ENCODE results near the gene OAF.
"Not testable (repeated sequence)": the region's sequence is repeated elsewhere in the genome, so short reads cannot be mapped to it uniquely, and the experiment has no call there.

Gene OAF

DNA sequence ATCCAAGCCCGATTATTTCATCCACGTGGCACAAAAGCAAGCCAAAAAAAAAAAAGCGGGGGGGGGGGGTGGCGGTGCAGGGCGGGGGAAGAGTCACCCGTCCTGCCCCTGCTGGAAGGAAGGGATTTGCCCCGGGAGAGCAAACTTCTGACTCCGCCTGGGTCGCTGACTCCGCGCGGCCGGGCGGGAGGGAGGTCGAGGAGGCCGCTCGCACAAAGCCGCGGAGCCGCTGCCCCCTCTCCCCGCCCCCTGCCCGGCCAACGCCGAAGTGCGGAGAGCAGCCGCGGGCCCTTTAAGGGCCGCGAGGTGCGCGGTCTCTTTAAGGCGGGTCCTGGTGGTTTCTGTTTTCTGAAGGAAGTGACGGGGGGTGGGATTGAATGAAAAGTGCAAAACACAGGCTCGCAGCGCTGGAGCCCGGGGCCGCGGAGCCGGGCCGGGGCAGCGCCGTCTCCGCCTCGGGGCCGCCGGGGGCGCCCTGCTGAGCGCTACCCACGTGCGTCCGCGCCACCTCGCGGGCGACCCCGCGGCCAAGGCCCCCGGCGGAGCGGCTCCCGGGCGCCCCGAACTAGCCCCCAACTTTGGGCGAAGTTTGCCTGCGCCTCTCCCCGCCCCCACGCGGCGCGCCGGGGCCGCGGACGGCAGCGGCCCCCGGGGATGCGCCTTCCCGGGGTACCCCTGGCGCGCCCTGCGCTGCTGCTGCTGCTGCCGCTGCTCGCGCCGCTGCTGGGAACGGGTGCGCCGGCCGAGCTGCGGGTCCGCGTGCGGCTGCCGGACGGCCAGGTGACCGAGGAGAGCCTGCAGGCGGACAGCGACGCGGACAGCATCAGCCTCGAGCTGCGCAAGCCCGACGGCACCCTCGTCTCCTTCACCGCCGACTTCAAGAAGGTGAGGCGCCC lies at the start of gene OAF:
Gene OAF, plus strand, starts transcription at position 407 of the 896 bp plus-strand sequence. Its CDS starts 248 bp downstream, at position 655.
- peak; percentile 93 for DNase-seq (ENCODE audit: low spot score)

DNA sequence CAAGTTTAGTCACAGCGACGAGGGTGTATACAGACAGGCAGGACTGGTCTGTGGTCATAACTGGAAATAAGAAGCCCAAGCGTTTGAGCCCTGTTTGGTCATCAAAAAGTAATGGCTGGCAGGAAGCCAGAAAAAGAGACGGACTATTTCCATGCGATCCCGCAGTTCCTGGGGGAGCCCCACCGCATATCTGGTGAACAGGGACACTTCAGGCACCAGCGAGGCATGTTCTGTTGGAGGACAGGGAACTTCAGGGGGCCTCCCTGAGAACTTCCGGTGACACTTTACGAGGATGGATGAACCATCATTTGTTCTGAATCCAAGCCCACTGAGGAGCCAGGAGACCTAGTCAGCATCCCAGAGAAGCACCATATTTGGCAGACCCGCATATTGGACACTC lies 43.2 kb upstream of the OAF start:
- DNase-seq (ENCODE audit: low spot score) = no peak

DNA sequence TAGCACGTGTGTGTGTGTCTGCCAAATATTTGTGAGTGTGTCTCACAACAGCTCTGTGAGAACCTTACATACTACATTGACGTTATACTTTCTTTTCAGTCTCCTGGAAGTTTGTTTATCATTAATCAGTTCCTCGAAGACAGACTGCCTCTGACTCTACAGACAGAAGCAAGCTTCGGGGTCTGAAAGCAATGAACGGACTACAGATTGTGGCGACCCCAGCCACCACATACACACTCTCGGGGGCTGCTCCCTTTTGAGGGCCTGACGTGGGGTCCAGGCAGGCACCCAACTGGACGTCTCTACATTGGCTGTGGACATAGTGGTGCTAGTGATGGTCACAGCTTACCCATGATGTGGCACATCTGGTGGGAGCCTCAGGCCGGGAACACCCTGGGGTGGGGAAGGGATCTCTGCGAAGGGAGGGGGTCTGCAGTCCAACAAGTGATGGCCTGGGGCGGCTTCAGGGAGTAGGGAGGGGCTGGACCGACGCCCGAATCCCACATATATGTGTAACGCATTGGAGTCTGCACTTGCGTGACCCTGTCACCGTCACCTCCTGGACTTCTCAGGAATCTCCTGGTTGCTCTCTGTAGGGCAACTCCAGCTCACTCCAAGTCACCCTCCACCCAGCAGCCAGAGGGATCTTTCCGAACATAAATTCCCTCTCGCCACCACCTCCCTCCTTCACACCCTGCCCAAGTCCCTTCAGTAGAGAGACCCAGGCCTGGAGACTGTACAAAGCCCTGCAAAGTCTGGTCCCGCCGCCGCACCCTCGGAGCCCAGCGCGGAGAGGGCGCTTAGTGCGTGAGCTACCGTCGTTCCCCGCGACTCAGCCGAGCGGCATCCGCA lies 42.5 kb upstream of the OAF start:
- peak; percentile 1 for DNase-seq (ENCODE audit: low spot score)

DNA sequence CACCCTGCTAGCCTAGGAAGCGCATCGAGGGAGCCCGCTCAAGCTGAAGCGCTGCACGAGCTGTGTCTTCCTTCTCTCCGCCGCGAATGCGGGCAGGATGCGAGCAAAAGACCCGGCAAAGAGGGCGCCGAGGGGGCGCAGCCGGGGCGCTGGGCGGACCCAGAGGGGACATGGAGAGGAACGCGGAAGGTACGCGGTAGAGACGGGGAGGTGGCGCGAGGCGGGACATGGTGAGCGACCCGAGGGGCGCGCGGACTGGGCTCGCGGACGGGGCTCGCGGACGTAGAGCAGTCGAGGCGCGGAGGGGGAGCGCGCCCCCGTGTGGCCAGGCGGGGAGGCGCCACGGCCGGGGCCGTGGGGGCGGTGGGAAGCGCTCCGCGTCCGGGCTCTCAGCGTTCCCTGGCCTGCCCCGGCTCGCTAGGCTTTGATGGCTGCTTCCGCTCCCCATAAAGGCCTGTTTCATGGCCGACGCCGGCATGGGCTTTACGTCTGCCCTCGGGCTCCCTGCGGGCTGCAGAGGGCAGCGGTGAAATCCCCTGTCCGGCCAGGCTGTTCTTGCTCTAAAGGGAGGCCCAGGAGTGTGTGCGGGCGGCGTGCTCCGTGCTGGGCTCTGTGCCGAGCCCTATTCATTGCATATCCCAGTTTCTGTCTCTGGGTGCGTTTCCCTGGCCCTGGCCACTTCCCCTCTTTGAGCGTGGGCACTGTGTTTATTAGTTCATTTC lies 41.7 kb upstream of the OAF start:
- DNase-seq (ENCODE audit: low spot score) = peak; percentile 95

DNA sequence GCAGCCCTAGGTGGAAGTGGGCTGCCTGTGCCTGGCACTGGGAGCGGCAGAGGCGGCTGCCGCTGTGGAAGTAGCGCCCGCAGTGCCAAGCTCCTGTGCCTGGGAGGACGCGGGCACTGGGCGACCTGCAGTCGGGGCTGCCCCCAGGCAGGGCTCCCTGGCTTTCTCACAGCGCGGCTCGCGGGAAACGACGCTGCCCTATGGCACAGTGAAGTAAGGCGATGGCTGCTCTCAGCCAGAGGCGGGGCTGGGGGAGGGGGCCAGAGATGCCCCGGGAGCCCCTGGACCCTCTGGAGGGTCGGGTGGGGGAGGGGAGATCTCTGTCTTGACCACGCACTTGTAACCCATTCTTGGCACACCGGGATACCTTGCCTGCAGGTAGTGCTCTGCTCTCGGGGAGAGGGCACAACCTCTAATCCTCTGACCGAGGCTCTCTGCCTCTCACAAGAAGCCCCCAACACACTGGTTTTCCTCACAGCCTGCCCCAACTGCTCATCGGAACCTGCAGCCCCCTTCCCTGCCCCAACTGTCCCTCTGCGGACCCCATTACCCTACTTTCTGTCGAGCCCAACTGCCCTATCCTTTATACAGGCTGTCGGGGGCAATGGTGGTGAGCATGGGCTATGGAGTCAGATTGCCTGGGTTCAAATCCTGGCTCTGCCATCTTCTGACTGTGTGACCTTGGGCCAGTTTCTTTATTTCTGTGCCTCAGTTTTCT lies 40.7 kb upstream of the OAF start:
- peak; percentile 0 for DNase-seq (ENCODE audit: low spot score)

DNA sequence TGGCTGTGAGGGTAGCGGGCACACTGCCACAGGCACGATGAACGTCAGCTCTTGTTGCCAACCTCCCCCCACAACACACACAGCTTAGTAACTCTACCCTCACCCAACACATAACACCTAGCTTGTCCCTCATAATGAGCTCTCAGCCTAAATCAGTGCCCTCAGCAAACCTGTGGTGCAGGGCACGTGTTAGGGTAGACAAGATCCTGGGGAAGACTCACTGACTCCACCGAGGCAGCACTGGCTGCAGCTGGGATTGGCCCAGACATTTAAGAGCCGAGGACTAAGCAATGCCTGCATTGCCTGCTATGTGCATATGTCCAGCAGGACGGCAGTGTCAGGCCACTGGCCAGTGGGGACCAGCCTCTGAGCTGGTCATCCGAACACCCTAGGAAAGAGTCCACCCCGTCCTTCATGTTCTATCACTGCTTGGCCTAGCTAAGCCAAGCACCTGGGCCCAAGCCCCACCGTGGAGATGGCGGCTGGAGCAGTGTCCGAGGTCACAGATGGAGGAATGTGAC lies 40.0 kb upstream of the OAF start:
- peak; percentile 1 for DNase-seq (ENCODE audit: low spot score)

DNA sequence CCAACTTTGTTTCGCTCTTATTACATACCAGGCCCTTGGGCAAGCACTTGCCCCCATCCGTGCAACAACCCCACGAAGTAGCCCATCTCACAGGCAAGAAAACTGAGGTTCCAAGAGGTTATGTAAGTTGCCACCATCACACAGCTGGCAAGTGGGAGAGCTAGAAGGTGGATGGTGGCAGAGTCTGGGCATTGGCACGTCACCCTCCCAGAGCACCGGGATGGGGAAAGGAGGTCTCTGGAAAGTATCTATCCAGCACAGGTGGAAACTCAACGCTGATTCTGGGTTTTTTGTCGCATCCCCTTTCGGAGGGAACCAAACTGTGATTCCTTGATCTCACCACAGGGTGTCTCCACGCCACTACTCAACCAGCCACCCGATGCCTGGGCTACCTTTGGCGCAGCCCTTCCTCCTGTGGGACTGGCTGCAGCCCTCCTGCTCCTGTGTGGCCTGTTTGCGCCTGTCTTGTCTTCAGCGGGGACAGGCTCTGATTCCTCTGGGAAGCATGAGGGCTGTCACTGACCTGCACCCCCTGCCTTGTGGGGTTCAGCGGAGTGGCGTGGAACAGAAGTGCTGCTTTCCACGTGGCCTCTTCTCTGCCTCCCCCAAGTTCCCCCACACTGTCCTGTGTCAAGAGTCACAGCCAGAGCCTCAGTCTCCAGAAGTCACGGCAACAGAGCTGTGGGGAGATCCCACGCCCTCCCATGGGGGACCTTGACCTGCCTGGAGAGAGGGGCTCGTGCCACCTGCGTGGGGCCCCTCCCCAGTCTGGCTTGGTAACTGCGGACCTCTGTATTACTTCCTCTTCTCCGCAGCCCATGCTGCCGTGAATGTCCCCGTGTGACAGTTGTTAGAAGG lies 38.5 kb upstream of the OAF start:
- peak; percentile 91 for DNase-seq (ENCODE audit: low spot score)

DNA sequence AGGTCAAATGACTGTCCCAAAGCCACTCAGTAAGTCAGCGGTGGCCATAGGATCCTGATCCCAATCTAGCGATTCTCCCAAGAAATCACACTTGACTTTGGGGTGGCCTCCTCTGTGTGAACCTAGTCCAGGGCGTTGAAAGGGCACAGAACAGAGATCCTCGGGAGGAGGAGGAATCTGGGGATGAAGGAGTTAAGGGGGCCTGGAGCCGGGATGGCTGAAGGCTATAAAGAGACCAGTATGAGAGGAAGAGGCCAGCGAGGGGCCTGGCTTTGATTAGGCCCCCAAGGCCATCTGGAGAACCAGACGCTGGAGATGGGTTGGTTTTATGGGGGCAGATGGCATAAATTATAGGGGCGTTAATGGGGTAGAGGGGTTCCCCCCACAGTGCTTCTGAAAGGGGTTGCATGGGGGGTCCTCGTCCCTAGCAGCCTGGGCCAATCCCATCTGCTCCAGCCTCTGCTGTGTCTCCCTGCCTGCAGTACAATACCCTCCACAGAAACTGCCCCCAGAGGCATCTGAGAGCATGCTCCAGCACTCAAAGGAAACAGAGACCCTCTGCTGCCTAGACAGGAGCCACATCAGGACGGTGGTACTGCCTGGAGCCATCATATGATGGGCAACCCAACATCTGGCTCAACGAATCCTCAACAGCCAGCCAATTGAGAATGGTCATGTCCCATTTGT lies 37.7 kb upstream of the OAF start:
- peak; percentile 1 for DNase-seq (ENCODE audit: low spot score)

DNA sequence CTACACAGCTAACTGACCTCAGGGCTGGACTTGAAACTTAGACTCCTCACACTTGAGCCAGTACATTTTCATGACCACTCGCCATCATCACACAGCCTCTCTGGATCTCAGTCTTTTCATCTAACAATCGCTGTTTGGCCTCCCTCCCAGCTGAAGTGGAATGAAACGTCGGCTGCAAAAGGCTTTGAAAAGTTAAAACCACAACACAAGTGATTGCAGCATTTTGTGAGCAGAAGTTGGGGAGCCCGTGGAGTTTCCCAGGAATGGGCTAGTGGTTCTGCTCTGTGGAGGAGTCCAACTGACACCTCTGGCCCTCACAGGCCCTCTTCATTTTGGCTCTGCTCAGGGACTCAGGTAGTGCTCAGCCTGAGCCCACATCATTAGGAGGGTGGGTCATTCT lies 37.0 kb upstream of the OAF start:
- peak; percentile 3 for DNase-seq (ENCODE audit: low spot score)

DNA sequence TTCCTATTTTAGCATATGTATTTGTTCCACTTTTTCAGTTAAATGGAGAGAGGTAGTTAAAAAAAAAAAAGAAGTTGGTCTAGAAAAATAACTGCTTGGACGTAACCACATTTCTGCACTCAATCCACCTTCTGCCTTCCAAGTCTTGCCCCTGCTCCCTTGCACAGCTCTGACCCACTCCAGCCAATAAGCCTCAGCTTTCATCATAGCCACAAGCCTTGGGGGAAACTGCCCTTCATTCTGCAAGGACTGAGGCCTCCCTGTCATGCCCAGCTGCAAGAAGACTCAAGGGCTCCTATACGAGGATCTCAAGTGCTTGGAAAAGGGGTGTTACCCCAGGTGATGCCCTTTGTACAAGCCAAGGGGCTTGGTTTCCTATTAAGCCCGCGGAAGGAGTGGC lies 36.0 kb upstream of the OAF start:
- no peak for DNase-seq (ENCODE audit: low spot score)

DNA sequence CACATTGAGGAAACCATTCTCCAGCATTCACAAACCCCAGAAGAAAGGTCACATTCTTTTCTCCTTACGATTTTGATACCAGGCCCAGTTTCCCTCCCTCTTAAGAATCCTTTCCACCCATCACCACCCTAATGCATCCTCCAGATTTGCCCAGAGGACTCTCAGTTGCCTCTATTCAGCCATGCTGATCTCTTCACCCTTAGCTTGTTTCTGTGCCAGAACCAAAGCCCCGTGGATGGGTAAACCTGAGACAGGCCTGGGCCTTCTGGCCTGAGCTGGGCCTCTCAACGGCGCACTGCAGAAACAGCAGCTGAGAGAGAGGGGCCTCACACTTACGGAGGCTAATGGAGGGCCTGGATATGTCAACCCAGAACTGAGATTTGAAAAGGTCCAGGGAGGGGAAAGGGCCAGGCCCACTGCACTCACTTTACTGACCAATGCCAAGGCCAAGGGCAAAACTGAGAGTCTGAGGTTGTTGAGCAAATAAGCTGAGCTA lies 32.2 kb upstream of the OAF start:
- DNase-seq (ENCODE audit: low spot score) = peak; percentile 66

DNA sequence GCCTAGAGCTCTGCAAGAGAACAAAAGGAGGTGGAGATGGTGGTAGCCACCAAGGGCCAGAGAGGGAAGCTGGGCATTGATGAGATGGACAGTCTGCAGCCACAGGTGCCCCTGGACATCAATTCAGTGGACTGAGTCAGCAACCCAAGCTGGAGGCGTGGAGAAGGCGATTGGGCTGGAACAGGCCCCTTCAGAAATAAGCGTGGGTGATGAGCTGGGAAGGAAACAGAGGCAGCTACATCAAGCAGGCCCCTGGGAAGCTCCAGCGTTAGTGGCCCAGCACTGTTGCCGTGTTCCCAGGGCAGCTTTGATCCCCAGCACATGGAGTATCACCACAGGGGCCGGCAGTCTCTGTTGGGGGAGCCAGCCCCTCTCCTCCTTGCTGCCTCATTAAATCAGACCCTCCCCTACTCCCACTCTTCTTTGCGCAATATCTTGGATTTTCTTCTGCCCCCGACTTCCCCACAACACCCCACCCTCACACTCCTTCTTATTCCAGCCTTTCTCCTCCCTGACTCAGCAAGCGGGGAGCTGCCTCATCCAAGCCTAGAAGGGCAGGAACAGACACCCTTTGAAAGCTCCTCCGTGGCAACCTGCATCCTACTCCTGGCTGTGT lies 31.7 kb upstream of the OAF start:
- DNase-seq (ENCODE audit: low spot score) = no peak

DNA sequence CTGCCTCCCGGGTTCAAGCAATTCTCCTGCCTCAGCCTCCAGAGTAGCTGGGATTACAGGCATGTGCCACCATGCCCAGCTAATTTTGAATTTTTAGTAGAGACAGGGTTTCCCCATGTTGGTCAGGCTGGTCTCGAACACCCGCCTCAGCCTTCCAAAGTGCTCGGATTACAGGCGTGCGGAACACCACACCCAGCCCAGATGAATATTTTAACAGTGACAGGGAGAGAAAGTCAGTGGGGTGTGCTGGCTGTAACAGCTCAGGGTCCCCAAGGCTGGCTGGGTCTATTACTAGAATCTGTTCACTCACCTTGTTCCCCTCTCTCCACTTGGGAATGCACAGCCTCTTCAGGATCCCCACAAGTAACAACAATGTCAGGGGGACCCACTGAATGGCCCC lies 30.8 kb upstream of the OAF start:
- not testable (repeated sequence) for DNase-seq (ENCODE audit: low spot score)

DNA sequence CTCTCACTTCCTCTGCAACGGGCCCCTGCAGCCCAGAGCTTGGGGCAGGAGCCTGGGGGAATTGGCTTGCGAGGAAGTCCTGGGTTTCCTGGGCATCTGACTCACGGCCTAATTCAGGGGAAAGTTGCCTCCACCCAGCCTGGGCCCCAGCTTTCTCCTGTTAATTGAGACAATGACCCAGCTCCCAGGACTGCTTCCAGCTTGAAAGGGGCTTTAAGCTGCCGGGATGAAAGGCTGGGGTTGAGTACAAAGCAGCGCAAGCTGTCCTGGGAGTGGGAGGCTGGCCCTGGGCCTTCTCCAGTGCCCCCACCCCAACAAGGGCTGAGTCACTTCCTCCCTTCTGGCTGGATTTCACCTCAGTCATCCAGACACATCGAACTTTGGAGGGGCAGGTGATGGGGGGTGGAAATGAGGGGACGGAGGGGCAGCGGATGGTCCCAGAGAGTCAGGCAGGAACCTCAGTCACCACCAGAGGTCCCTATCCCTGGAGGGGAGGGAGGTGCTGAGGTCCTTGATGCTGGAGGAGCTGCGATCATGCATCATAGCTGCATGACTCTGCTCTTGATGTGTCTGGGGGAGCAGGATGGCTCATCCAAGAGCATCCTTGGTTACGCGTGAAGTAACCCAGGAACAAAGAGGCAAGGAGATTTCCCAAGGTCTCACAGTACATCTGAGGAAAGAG lies 30.1 kb upstream of the OAF start:
- peak; percentile 81 for DNase-seq (ENCODE audit: low spot score)

DNA sequence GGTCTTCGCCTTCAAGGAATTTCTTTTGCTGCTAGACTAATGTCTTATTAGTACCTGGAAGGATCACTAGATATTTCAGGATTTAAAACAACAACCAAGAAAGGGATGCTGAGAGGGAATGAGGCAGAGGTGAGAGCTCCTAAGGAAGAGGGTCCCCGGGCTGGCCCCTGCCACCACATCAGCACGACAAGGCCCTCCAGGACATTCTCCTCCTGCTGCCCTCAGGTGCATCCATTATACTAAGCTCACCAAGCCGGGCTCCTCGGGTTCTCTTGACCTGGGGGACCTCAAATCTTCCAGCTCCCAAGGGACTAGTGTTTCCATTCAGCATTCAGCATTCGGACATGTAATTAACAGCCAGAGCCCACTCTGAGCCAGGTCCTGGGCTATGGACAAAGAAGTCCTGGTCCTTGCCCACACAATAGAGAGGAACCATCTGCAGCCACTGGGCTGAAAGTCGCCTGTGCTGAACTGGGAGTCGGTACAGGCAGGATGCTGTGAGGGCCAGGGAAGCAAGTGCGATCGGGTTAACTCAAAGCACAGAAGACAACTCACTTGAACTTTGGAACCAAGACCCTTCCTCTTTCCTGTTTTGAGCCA lies 29.4 kb upstream of the OAF start:
- DNase-seq (ENCODE audit: low spot score) = peak; percentile 1

DNA sequence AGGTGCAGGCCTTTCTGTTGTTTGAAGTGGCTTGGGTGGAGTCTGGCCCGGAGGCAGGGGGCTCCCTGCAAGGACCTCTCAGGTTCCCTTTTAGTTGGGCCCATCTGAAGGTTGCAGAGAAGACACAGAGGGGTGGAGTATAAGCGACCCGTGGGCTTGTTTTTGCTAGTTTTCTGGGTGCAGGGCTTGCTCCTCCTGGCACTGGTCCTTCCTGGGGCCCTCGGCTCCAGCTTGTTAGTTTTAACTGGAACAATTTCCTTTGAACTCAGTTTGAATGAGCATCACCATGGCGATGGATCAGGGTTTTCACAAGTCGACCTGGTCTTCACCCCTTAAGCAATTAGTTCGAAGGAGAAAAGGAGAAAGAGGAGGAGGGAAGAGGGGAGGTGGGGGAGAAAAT lies 28.5 kb upstream of the OAF start:
- DNase-seq (ENCODE audit: low spot score) = no peak

DNA sequence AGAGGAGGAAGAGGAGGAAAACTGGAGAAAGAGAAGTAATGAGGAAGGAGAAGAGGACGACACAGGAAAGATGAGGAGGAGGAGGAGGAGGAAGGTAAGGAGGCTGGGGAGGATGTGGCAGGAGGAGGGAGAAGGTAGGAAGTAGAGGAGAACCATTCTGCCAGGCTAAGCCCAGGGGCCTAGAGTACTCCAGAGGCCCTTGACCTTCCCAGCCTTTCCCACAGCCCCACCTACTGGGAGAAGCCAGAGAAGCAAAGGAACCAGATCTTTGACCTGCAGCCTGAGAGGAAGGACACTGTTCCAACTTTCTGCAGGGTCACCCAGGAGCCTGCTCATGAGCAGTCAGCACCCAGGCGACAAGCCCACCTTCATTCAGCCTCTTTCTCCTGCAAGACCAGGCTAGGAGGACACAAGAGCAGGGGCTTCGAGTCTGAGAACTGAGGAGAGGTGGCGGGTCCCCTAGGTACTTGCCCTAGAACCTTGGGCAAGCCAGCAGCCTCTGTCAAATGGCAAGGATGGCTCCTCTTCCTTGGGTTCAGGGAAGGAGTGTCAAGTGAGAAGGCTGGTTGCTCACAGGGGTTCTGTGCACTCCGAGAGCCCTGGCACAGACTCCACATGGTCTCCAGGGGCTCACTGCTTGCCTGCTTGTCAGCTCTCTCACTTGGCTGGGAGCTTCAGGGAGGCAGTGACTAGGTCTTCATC lies 27.9 kb upstream of the OAF start:
- DNase-seq (ENCODE audit: low spot score) = no peak

DNA sequence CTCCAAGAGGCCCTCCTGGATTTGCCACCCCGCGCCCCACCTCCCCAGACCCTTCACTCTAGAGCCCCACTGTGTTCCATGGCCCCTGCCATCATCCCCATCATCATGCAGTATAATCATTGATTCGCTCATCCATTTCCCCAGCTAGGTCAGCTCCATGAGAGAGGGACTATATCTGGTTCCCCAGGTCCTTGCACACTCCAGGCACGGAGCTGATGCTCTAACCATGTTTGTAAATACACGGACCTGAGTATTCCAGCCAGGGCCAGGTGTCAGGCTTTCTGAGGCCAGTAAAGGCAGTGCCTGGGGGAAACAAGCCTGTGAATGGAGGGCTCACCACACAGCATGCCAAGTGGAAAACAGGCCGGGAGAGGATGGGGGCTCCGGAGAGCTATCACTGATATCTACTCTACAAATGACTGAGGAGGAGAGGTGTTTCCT lies 27.1 kb upstream of the OAF start:
- DNase-seq (ENCODE audit: low spot score) = no peak
